Lower leg skin (tissue), 4 donors: Measurements from ENCODE around the gene NPB. TPM values are rescaled to one million over a fixed set of nuclear protein-coding genes. Genes with fewer than 3 reads are reported as not detected.

Experiments
- DNase-seq, 2 donors: peaks; one replicate each; pipeline ENCODE4 v3.0.0-alpha.2; 2019; ENCODE audit warnings: low spot score in 2 of 2
- H3K4me3 ChIP-seq: fragments of 200-600 bp; sonication (generic); 2 replicates; pipeline ENCODE4 v1.5.1; 2017; ENCODE audit warnings: mild to moderate bottlenecking, low read depth; ENCODE audit not compliant: poor library complexity, severe bottlenecking
- POLR2A ChIP-seq, 2 donors: fragments of 450-650 bp; IDR thresholded peaks; one replicate each; pipeline ENCODE4 v1.6.1; 2016 to 2017; ENCODE audit warnings: antibody characterized with exemption in 2 of 2, mild to moderate bottlenecking in 1 of 2, moderate library complexity in 1 of 2
- WGBS, 2 donors: methylation state at CpG; one replicate each; pipeline ENCODE4 v1.1.5; 2018; 5-methylcytosine and 5-hydroxymethylcytosine counted together
- intact Hi-C: fragments of 100-400 bp; cut with DNase I; formaldehyde crosslinking; loops from one replicate; pipeline ENCODE4 v1.15.0; 2023; ENCODE audit warnings: low total_unique reads
- total RNA-seq, 4 donors: library from RNA; depleted of rRNA; stranded (reverse); fragments of >200 nt; gene quantifications; one replicate each; pipeline ENCODE4 v1.1.0, GENCODE V29; 2016
- TF ChIP-seq, protein P1 (sequence below), 3 donors: fragments of 450-650 bp; IDR thresholded peaks; one replicate each; pipeline ENCODE4 v1.5.1; 2016; ENCODE audit warnings: antibody characterized with exemption in 3 of 3, mild to moderate bottlenecking in 3 of 3, moderate library complexity in 2 of 3

NPB gene
- total RNA-seq, 4 donors from 2014 or later: 0.71 to 3.3 (median 2.0) TPM; not detected in 1

GRCh38 chr17:81878294-81878693 lies 23.7 kb upstream of the NPB start:
- DNase-seq: no peak
- intact Hi-C loops: no loop called here
- no peak overlapping the region for H3K4me3 ChIP-seq
- WGBS, 2 donors: 85 to 90% methylated on average over 3 of the region's 3 CpGs
- no peak for TF ChIP-seq POLR2A (IDR thresholded peaks at IDR 0.05)
- TF ChIP-seq, protein P1, sequence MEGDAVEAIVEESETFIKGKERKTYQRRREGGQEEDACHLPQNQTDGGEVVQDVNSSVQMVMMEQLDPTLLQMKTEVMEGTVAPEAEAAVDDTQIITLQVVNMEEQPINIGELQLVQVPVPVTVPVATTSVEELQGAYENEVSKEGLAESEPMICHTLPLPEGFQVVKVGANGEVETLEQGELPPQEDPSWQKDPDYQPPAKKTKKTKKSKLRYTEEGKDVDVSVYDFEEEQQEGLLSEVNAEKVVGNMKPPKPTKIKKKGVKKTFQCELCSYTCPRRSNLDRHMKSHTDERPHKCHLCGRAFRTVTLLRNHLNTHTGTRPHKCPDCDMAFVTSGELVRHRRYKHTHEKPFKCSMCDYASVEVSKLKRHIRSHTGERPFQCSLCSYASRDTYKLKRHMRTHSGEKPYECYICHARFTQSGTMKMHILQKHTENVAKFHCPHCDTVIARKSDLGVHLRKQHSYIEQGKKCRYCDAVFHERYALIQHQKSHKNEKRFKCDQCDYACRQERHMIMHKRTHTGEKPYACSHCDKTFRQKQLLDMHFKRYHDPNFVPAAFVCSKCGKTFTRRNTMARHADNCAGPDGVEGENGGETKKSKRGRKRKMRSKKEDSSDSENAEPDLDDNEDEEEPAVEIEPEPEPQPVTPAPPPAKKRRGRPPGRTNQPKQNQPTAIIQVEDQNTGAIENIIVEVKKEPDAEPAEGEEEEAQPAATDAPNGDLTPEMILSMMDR (IDR thresholded peaks at IDR 0.05): no peak

DNA sequence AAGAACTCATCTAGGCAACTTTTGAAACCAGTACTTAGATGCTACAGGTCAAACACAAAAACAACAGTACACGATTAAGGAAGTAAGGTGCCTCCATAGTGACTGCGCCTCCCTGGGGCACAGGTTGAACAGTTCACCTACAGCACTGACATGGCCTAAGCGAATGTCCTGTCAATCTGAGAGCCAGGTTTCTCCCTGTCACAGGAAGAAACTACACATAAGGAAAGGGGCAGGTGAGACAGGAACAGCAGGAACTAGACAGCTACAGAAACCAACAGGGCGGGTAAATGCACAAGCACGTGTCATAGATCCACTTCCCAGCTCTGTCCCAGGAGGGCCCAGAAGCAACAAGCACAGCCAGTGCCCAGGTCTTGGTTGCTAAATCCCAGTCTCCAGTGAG lies 22.9 kb upstream of the NPB start:
- H3K4me3 ChIP-seq: no peak overlapping the region
- no peak for DNase-seq
- intact Hi-C loops: no loop called here
- TF ChIP-seq POLR2A (IDR thresholded peaks at IDR 0.05): no peak
- TF ChIP-seq, protein P1 (IDR thresholded peaks at IDR 0.05): no peak
- 87 to 88% methylated on average over 5 of the region's 5 CpGs for WGBS, 2 donors

DNA sequence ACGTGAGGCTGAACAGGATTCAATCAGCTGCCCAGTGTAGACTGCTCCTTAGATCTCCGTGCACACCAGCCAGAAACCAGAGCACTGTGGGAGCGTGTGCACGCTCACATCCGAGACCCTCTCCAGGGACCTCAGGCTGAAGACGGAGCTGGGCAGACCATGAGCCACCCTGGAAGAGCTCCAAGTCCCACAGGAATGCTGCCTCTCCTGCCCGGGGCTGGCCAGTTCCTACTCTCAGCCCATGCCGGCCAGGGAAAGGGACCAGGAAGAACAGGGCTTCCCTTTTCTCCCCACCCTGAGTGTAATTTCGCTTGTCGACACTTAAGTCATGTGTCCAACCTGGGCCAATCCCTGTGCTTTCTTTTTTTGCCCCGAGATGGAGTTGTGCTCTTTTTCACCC lies 17.5 kb upstream of the NPB start:
- 54 to 69% methylated on average over 7 to 11 of the region's 11 CpGs for WGBS, 2 donors
- intact Hi-C loops: no loop called here
- no peak for DNase-seq
- TF ChIP-seq, protein P1 (IDR thresholded peaks at IDR 0.05): no peak
- TF ChIP-seq POLR2A (IDR thresholded peaks at IDR 0.05): no peak
- H3K4me3 ChIP-seq: no peak overlapping the region

- TF ChIP-seq, protein P1 (IDR thresholded peaks at IDR 0.05): no peak
- TF ChIP-seq POLR2A (IDR thresholded peaks at IDR 0.05): no peak
- H3K4me3 ChIP-seq: no peak overlapping the region
- no peak for DNase-seq
- intact Hi-C loops: no loop called here
- WGBS, 2 donors: 92 to 94% methylated on average over 4 to 5 of the region's 5 CpGs
These were observed 17.1 kb upstream of the NPB start for GRCh38 chr17:81884968-81885367.

DNA sequence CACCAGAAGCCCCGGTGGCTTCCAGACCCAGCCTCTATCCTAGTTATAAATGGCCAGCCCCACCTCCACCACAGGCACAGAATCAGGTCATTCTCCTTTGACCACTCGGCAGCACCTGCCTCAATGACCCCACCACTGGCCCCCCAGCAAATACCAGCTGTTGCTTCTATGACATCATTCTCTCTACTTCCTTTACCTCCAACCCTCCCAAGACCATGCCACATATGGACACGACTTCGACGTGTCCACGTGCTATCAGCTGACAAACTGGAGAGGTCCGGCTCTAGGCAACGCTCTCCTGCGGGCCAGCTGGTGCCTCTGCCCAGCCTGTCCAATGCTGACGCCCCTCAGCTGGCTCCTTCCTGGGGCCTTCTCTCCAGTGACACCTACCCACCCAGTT lies 16.6 kb upstream of the NPB start:
- DNase-seq: no peak
- no peak overlapping the region for H3K4me3 ChIP-seq
- intact Hi-C loops: no loop called here
- no peak for TF ChIP-seq POLR2A (IDR thresholded peaks at IDR 0.05)
- TF ChIP-seq, protein P1 (IDR thresholded peaks at IDR 0.05): no peak
- WGBS, 2 donors: 83 to 86% methylated on average over 10 of the region's 10 CpGs

- intact Hi-C loops: no loop called here
- 71 to 79% methylated on average over 7 to 9 of the region's 11 CpGs for WGBS, 2 donors
- no peak for DNase-seq
- TF ChIP-seq, protein P1 (IDR thresholded peaks at IDR 0.05): no peak
- no peak for TF ChIP-seq POLR2A (IDR thresholded peaks at IDR 0.05)
- no peak overlapping the region for H3K4me3 ChIP-seq
These were observed 16.0 kb upstream of the NPB start for GRCh38 chr17:81885869-81886548.
